Brain microvascular endothelial cell (primary cell): ENCODE data around the gene PTAFR.

Experiments
- DNase-seq: peaks from one replicate; pipeline ENCODE4 v3.0.0-alpha.2; 2020
- H3K27ac ChIP-seq: fragments of 250-450 bp; sonication (Bioruptor Pico); 2 replicates; pipeline ENCODE4 v1.5.1; 2020; ENCODE audit warnings: mild to moderate bottlenecking, moderate library complexity
- H3K27me3 ChIP-seq: fragments of 250-450 bp; sonication (Bioruptor Pico); replicated peaks from 2 replicates; pipeline ENCODE4 v1.5.1; 2020; ENCODE audit warnings: mild to moderate bottlenecking
- H3K36me3 ChIP-seq: fragments of 250-450 bp; sonication (Bioruptor Pico); replicated peaks from 2 replicates; pipeline ENCODE4 v1.5.1; 2020; ENCODE audit warnings: mild to moderate bottlenecking
- H3K4me3 ChIP-seq: 2 replicates; pipeline ENCODE4 v1.5.1; 2011; ENCODE audit warnings: low read depth, mild to moderate bottlenecking, control low read depth, low read length, moderate library complexity
- CTCF ChIP-seq: IDR thresholded peaks from 2 replicates; pipeline ENCODE4 v1.5.1; 2011; ENCODE audit warnings: low read depth, mild to moderate bottlenecking, moderate library complexity, low read length, control low read depth, inconsistent platforms; ENCODE audit errors: missing control alignments
- in situ Hi-C: cut with HindIII; loops from 2 replicates; pipeline ENCODE4 v1.10.0; 2017; ENCODE audit warnings: low sequenced_read_pairs, low pct_ligation_motif_present

PTAFR gene

DNA sequence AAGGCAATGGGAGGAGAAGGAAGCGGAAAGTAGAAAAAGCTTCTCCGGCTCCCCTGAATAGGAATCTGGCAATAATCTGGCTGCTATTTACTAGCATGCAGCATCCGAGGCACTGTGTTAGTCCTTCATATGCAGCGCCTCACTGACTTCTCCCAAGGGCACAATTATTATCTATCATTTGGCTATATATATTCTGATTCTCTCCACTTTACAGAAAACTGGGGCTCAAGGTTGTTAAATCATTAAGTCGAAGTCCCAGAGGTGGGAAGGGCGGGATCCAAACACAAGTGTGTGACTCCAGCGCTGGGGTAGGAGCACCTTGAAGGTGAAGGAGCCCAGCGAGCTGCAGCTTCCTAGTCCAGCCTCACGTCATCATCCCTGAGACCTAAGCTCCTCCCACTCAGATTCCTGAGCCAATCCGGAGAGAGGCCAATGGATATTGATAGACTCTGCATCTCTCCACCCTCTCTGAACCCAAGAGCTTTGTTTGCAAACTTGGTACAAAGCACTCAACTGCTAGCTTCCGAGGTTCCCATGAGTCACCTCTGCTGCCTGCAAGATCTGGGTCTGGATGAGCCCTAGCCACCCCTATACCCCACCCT, 71.5 kb downstream of the PTAFR start:
- H3K4me3 ChIP-seq = peak overlapping the region; percentile 6
- no peak overlapping the region for H3K27ac ChIP-seq

GRCh38 chr1:28102189-28102588, 74.3 kb downstream of the PTAFR start:
- Histone ChIP-seq H3K36me3 (no peaks in the 10 kb centered on the region), H3K4me3 (no peak overlapping the region), H3K27ac (no peak overlapping the region), H3K27me3 (no peaks in the 10 kb centered on the region)
- no peak for TF ChIP-seq CTCF
- in situ Hi-C loops = no loop called here
- no peak for DNase-seq

More for the DNA sequence above, 71.5 kb downstream of the PTAFR start:
- in situ Hi-C loops = no loop called here
- Histone ChIP-seq H3K36me3 (no peaks in the 10 kb centered on the region), H3K27me3 (no peaks in the 10 kb centered on the region)
- TF ChIP-seq CTCF = no peak
- DNase-seq = peak; percentile 74

DNA sequence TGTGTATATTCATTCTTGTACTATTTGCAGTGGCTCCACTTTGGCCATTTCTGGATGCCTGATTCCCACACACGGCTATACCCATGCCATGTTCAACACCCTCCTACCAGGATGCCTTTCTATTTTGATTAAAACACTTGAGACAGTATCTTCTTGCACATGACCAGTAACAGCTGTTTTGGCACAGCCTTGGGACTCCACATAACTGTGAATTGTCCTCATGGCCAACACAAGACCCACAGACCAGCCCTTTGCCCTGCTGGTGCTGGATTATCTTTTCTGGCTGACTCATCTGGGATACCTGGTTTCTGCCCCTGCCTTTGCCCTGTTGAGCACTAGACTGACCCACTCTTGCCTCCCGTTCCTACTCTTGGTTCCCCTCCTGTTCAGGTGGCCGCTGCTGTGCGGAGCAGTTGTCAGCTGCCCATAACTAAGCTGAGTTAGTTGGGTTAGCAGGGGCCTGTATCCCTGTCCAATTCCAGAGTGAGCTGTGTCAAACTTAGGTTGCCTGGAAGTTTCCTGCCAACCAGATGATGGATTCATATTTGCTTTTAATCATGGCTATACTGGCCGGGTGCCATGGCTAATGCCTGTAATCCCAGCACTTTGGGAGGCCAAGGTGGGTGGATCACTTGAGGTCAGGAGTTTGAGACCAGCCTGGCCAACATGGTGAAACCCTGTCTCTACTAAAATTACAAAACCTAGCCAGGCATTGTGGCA, 77.3 kb downstream of the PTAFR start:
- no peaks in the 10 kb centered on the region for H3K27me3 ChIP-seq
- H3K4me3 ChIP-seq = no peak overlapping the region
- no peak for TF ChIP-seq CTCF
- no peak overlapping the region for H3K27ac ChIP-seq
- no peak for DNase-seq
- in situ Hi-C loops = no loop called here
- no peaks in the 10 kb centered on the region for H3K36me3 ChIP-seq
